Measurements from ENCODE around the gene UNC79. TPM values are rescaled to one million over a fixed set of nuclear protein-coding genes. Genes with fewer than 3 reads are reported as not detected.

Gene UNC79
- total RNA-seq, 4 donors from 2014 or later, result 0.30 TPM; not detected in 3

DNA sequence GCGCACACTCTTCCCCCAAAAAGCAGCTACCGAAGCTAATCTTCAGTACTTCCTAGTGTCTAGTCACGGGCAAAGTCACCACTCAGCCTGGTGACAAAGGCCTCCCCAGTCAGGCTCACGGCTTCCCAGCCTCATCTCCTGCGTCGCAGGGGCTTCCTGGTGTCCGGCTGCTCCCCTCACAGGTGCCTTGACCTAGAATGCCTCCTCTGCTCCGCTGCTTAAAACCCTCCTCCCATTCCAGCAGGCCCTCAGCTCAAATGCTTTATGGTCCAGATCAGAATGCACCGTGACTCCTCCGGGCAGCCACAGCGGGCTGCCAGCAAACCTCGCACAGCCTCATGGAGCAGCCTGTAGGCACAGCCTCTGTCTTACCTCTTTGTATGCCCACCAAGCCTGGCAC is 304.5 kb downstream of the UNC79 start:
- no peaks in the 10 kb centered on the region for H3K9me3 ChIP-seq
- no peak overlapping the region for H3K4me3 ChIP-seq
- WGBS, result 95% methylated on average over 12 of the region's 12 CpGs
- H3K36me3 ChIP-seq, result no peaks in the 10 kb centered on the region
- TF ChIP-seq, protein P1, sequence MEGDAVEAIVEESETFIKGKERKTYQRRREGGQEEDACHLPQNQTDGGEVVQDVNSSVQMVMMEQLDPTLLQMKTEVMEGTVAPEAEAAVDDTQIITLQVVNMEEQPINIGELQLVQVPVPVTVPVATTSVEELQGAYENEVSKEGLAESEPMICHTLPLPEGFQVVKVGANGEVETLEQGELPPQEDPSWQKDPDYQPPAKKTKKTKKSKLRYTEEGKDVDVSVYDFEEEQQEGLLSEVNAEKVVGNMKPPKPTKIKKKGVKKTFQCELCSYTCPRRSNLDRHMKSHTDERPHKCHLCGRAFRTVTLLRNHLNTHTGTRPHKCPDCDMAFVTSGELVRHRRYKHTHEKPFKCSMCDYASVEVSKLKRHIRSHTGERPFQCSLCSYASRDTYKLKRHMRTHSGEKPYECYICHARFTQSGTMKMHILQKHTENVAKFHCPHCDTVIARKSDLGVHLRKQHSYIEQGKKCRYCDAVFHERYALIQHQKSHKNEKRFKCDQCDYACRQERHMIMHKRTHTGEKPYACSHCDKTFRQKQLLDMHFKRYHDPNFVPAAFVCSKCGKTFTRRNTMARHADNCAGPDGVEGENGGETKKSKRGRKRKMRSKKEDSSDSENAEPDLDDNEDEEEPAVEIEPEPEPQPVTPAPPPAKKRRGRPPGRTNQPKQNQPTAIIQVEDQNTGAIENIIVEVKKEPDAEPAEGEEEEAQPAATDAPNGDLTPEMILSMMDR (IDR thresholded peaks at IDR 0.05), result no peak
- TF ChIP-seq POLR2A (IDR thresholded peaks at IDR 0.05) (no peak), EP300 (IDR thresholded peaks at IDR 0.05) (no peak), POLR2AphosphoS5 (IDR thresholded peaks at IDR 0.05) (no peak)
- DNase-seq (ENCODE audit: low spot score in 2 of 2), result no peak
- H3K4me1 ChIP-seq, result no peaks in the 10 kb centered on the region
- no peak overlapping the region for H3K27ac ChIP-seq
- H3K27me3 ChIP-seq, result no peaks in the 10 kb centered on the region

DNA sequence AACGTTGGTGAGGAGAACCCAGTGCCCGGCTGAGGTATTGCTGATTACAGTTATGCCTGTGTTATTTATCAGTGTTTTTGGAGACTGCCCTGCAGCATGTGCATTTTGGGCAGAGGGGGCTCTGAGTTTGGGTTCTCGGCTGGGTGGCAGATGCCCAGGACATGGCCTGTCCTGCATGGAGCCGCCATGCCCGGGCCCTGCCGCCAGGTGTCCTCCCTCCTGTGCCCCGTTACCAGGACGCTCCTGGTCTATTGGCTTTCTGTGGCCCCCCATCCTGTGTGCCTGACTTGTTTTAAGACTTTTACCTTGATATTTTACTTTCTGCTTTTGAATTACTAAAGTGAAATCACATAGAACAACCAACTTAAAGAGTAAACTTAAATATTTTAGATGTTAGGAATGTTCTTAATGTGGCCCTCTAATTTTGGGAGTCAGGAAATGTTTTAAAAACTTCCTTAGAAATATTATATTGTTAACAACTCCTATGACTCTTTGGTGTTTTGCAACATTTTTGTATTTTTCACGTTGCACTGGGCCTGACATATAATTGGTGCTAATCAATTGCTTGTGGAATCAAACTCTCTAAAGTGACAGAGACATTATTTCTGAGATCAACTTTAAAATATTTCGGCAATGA is 305.8 kb downstream of the UNC79 start:
- no peaks in the 10 kb centered on the region for H3K4me1 ChIP-seq
- no peak overlapping the region for H3K4me3 ChIP-seq
- DNase-seq (ENCODE audit: low spot score in 2 of 2), result no peak
- no peaks in the 10 kb centered on the region for H3K9me3 ChIP-seq
- 82% methylated on average over 10 of the region's 10 CpGs for WGBS
- H3K27me3 ChIP-seq, result no peaks in the 10 kb centered on the region
- H3K27ac ChIP-seq, result no peak overlapping the region
- no peak for TF ChIP-seq POLR2AphosphoS5 (IDR thresholded peaks at IDR 0.05)
- no peak for TF ChIP-seq EP300 (IDR thresholded peaks at IDR 0.05)
- TF ChIP-seq, protein P1 (IDR thresholded peaks at IDR 0.05), result no peak
- no peak for TF ChIP-seq POLR2A (IDR thresholded peaks at IDR 0.05)
- no peaks in the 10 kb centered on the region for H3K36me3 ChIP-seq

DNA sequence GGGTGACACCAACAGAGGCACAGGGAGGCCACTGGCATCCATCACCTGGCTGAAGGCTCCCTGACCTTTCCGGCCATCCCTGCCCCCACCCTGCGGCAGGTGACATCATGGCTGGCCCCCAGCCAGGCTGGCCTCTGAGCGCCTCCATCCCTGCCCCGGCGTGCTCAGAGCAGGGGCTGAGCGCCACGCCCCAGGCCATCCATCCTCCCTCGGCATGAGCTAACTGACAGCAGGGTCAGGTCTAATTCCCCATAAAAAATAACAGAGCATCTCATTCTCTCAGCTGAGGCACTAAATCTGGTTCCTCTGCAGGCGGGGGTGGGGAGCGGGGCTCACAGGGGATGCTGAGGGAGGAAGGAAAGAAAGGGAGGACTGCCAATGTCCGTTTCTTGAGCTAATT is 306.9 kb downstream of the UNC79 start:
- DNase-seq (ENCODE audit: low spot score in 2 of 2), result no peak
- no peak for TF ChIP-seq EP300 (IDR thresholded peaks at IDR 0.05)
- 71% methylated on average over 3 of the region's 11 CpGs for WGBS

DNA sequence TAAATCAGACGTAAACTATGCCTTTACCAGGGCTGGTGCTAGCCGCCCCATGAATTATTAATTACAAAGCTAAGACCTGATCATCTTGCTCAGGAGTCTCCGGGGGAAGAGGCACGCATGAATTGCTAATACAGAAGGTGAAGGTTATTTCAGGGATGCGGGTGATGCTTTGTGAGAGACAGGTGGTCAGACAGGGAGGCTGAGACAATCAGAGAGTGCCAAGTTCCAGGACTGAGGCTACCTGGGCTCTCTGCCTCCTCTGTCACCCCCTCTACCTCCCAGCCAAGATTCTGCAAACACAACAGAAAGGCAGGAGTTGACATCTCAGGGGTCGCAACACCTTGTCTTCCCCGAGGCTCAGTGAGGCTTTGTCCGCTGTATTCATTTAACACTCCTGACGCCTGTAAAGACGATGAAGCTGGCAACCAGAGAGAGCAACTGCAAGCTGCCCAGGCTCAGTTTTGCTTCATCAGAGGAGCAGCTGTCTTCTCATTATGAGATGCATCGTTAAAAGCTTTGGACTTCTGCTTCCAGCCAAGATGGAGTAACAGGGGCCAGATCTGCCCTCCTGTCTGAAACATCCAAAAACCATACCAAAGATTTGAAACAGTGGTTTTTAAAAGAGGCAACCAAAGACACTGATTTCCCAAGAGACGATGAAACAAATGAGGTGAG is 311.0 kb downstream of the UNC79 start:
- DNase-seq (ENCODE audit: low spot score in 2 of 2), result no peak
- WGBS, result 87% methylated on average over 12 of the region's 12 CpGs
- Histone ChIP-seq H3K27me3 (peaks cover 3% of the 10 kb centered on the region), H3K9me3 (no peaks in the 10 kb centered on the region), H3K36me3 (no peaks in the 10 kb centered on the region), H3K4me1 (no peaks in the 10 kb centered on the region), H3K4me3 (no peak overlapping the region), H3K27ac (no peak overlapping the region)
- TF ChIP-seq, protein P1 (IDR thresholded peaks at IDR 0.05), result no peak
- TF ChIP-seq POLR2A (IDR thresholded peaks at IDR 0.05), result no peak
- TF ChIP-seq POLR2AphosphoS5 (IDR thresholded peaks at IDR 0.05), result no peak
- TF ChIP-seq EP300 (IDR thresholded peaks at IDR 0.05), result no peak

More for the DNA sequence above, 306.9 kb downstream of the UNC79 start:
- Histone ChIP-seq H3K27ac (no peak overlapping the region), H3K27me3 (no peaks in the 10 kb centered on the region), H3K4me3 (no peak overlapping the region), H3K9me3 (no peaks in the 10 kb centered on the region), H3K4me1 (no peaks in the 10 kb centered on the region), H3K36me3 (no peaks in the 10 kb centered on the region)

GRCh38 chr14:93742761-93743160 is 312.0 kb downstream of the UNC79 start:
- no peak for TF ChIP-seq POLR2A (IDR thresholded peaks at IDR 0.05)
- TF ChIP-seq POLR2AphosphoS5 (IDR thresholded peaks at IDR 0.05), result no peak
- no peak for TF ChIP-seq EP300 (IDR thresholded peaks at IDR 0.05)
- TF ChIP-seq, protein P1 (IDR thresholded peaks at IDR 0.05), result no peak
- Histone ChIP-seq H3K4me3 (no peak overlapping the region), H3K9me3 (no peaks in the 10 kb centered on the region), H3K27ac (no peak overlapping the region), H3K36me3 (no peaks in the 10 kb centered on the region), H3K27me3 (peaks cover 3% of the 10 kb centered on the region), H3K4me1 (no peaks in the 10 kb centered on the region)
- DNase-seq (ENCODE audit: low spot score in 2 of 2), result no peak
- 67% methylated on average over 8 of the region's 8 CpGs for WGBS
